HCT116 (cell line): ENCODE results near the gene RNF150. TPM values are rescaled to one million over a fixed set of nuclear protein-coding genes. Genes with fewer than 3 reads are reported as not detected.

Experiments used
- ATAC-seq: fragments of 200-7000 bp; cut with Tn5 transposase; 2 replicates; pipeline ENCODE4 v1.9.1; 2020; ENCODE audit warnings: mild to moderate bottlenecking, moderate library complexity
- BruUV-seq: library from RNA; stranded (reverse); fragments of 400-500 nt; replicated peaks from 2 replicates; lab custom pipeline; 2021; lab: Mats Ljungman, UMichigan
- CTCF ChIA-PET: fragments of 300-600 bp; sonication (Branson Sonifier 250); formaldehyde crosslinking; loops from one replicate; lab custom pipeline; 2021; ENCODE audit warnings: antibody characterized with exemption; lab: Charles Lee
- POLR2A ChIA-PET: fragments of 300-600, 350-600 bp; sonication (Branson Sonifier 250); formaldehyde crosslinking; loops from one replicate; lab custom pipeline; 2021; ENCODE audit warnings: antibody characterized with exemption; lab: Charles Lee
- RAD21 ChIA-PET, 2 experiments: fragments of 300-600 bp; sonication (Branson Sonifier 250); formaldehyde crosslinking; loops; one replicate each; lab custom pipeline; 2023; ENCODE audit warnings: low total read pairs in 2 of 2; ENCODE audit not compliant: uncharacterized antibody in 2 of 2, unreplicated experiment in 2 of 2, low non-redundant PET in 1 of 2; lab: Charles Lee
- DNase-seq: peaks from one replicate; pipeline ENCODE4 v3.0.0-alpha.2; 2010; ENCODE audit warnings: low read depth, low spot score
- H2AFZ ChIP-seq: fragments of 200-600 bp; shearing (Covaris generic), sonication (generic); 2 replicates; pipeline ENCODE4 v1.6.1; 2017; ENCODE audit warnings: low read depth, mixed run types, mixed read lengths, antibody characterized with exemption, low read length; ENCODE audit not compliant: poor library complexity, severe bottlenecking
- H3K27ac ChIP-seq: 2 replicates; pipeline ENCODE4 v1.5.1; 2012; ENCODE audit warnings: low read depth, low read length
- H3K27me3 ChIP-seq: fragments of 200-600 bp; sonication (generic); 2 replicates; pipeline ENCODE4 v1.6.1; 2016; ENCODE audit warnings: mixed run types, low read length, mixed read lengths; ENCODE audit not compliant: insufficient read depth
- H3K36me3 ChIP-seq, 2 experiments: fragments of 200-500 bp in 1 of 2; fragments of 200-600 bp in 1 of 2; sonication (Bioruptor generic) in 1 of 2; sonication (generic) in 1 of 2; 2 replicates each; pipeline versions ENCODE4 v1.5.1 to v1.6.1; 2014 to 2016; ENCODE audit warnings: low read length in 2 of 2, inconsistent platforms in 1 of 2, mixed read lengths in 1 of 2, mixed run types in 1 of 2; ENCODE audit not compliant: insufficient read depth in 2 of 2, control insufficient read depth in 1 of 2
- H3K4me1 ChIP-seq, 2 experiments: fragments of 200-600 bp in 1 of 2; sonication (generic) in 1 of 2; 2 replicates each; pipeline versions ENCODE4 v1.5.1 to v1.6.1; 2012 to 2017; ENCODE audit warnings: low read length in 2 of 2, inconsistent platforms in 1 of 2, mild to moderate bottlenecking in 1 of 2, mixed read lengths in 1 of 2, mixed run types in 1 of 2, moderate library complexity in 1 of 2; ENCODE audit not compliant: insufficient read depth in 2 of 2, control insufficient read depth in 1 of 2
- H3K4me2 ChIP-seq: fragments of 200-600 bp; sonication (generic); 2 replicates; pipeline ENCODE4 v1.6.1; 2017; ENCODE audit warnings: mixed run types, low read length, mixed read lengths
- H3K4me3 ChIP-seq, 2 experiments: fragments of 200-600 bp in 1 of 2; sonication (generic) in 1 of 2; replicated peaks in 1 of 2; 2 replicates each; pipeline ENCODE4 v1.5.1; 2011 to 2016; ENCODE audit warnings: low read length in 2 of 2, control low read depth in 1 of 2, low read depth in 1 of 2, mild to moderate bottlenecking in 1 of 2, mixed read lengths in 1 of 2, mixed run types in 1 of 2
- H3K79me2 ChIP-seq: fragments of 200-600 bp; sonication (generic); 2 replicates; pipeline ENCODE4 v1.6.1; 2017; ENCODE audit warnings: mild to moderate bottlenecking, mixed run types, low read length, moderate library complexity, mixed read lengths; ENCODE audit not compliant: insufficient read depth
- H3K9ac ChIP-seq: fragments of 200-600 bp; sonication (generic); 2 replicates; pipeline ENCODE4 v1.6.1; 2016; ENCODE audit warnings: low read length, mixed read lengths
- H3K9me2 ChIP-seq: fragments of 200-600 bp; sonication (generic), shearing (Covaris generic); 2 replicates; pipeline ENCODE4 v1.6.1; 2017; ENCODE audit warnings: mixed run types, mild to moderate bottlenecking, moderate library complexity; ENCODE audit not compliant: insufficient read depth
- H3K9me3 ChIP-seq, 2 experiments: fragments of 200-500 bp in 1 of 2; fragments of 200-600 bp in 1 of 2; sonication (Bioruptor generic) in 1 of 2; sonication (generic) in 1 of 2; 2 replicates each; pipeline ENCODE4 v1.6.1; 2014 to 2017; ENCODE audit warnings: low read length in 2 of 2, mixed read lengths in 2 of 2, inconsistent platforms in 1 of 2, low read depth in 1 of 2, mild to moderate bottlenecking in 1 of 2, mixed run types in 1 of 2, moderate library complexity in 1 of 2; ENCODE audit not compliant: control insufficient read depth in 1 of 2, insufficient read depth in 1 of 2
- H4K20me1 ChIP-seq: fragments of 200-600 bp; sonication (generic), shearing (Covaris generic); 2 replicates; pipeline ENCODE4 v1.6.1; 2017; ENCODE audit warnings: mixed run types, mild to moderate bottlenecking, moderate library complexity; ENCODE audit not compliant: insufficient read depth
- CBX3 ChIP-seq: IDR thresholded peaks from 2 replicates; pipeline ENCODE4 v1.6.1; 2012; ENCODE audit warnings: low read depth
- EGR1 ChIP-seq: IDR thresholded peaks from 2 replicates; pipeline ENCODE4 v1.6.1; 2012; ENCODE audit warnings: low read depth
- EZH2phosphoT487 ChIP-seq: fragments of 200-600 bp; IDR thresholded peaks from 2 replicates; pipeline ENCODE4 v1.6.1; 2018; ENCODE audit warnings: antibody characterized with exemption, borderline replicate concordance
- POLR2A ChIP-seq: IDR thresholded peaks from 2 replicates; pipeline ENCODE4 v1.7.0; 2011; ENCODE audit warnings: borderline replicate concordance; ENCODE audit not compliant: insufficient read depth, insufficient read length; ENCODE audit errors: extremely low read depth
- RAD21 ChIP-seq: IDR thresholded peaks from 2 replicates; pipeline ENCODE4 v1.6.1; 2012; ENCODE audit warnings: low read depth, mild to moderate bottlenecking
- ZFX ChIP-seq: fragments of 450-650 bp; IDR thresholded peaks from 2 replicates; pipeline ENCODE4 v1.6.1; 2017
- ZNF274 ChIP-seq: fragments of 200-500 bp; sonication (Bioruptor generic); IDR thresholded peaks from 2 replicates; pipeline ENCODE4 v1.6.1; 2014; ENCODE audit warnings: mild to moderate bottlenecking, low read depth, low read length, inconsistent platforms
- intact Hi-C: fragments of 100-400 bp; cut with micrococcal nuclease; formaldehyde crosslinking; loops from 2 replicates; pipeline ENCODE4 v1.10.0; 2022
- total RNA-seq: library from RNA; stranded (reverse); gene quantifications from one replicate; pipeline ENCODE4 v1.2.1, GENCODE V29; 2021; ENCODE audit not compliant: unreplicated experiment
- TF ChIP-seq, protein P1 (sequence below), 3 experiments: fragments of 200-600 bp in 1 of 3; sonication (generic) in 1 of 3; IDR thresholded peaks in 2 of 3; conservative IDR thresholded peaks in 1 of 3; 2 replicates each; pipeline ENCODE4 v1.5.1; 2012 to 2017; ENCODE audit warnings: low read depth in 2 of 3, low read length in 2 of 3, antibody characterized with exemption in 1 of 3, borderline replicate concordance in 1 of 3, control low read depth in 1 of 3, mild to moderate bottlenecking in 1 of 3, mixed read lengths in 1 of 3, mixed run types in 1 of 3, moderate library complexity in 1 of 3; ENCODE audit not compliant: insufficient read depth in 1 of 3
- TF ChIP-seq, protein P2 (sequence below): IDR thresholded peaks from 2 replicates; pipeline ENCODE4 v1.6.1; 2012
- TF ChIP-seq, protein P3 (sequence below): IDR thresholded peaks from 2 replicates; pipeline ENCODE4 v1.6.1; 2012; ENCODE audit warnings: low read depth

Gene RNF150
- total RNA-seq, 1 experiment from 2014 or later, result 0.07 TPM

DNA sequence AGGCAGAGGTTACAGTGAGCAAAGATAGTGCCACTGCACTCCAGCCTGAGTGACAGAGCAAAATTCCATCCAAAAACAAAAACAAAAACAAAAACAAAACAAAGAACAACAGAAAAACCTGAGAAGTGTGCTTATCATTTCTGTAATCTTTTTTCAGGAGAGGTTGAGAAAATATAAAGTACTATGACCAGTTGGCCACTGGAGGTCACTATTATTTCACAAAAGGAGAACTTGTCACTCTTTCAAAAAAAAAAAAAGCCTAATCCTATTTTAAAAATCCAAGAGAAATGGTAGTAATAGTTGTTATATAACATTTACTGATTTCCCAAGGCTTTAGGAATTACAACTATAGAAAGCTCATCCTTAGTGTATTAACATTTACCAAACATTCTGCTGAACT, 24.9 kb upstream of the RNF150 start:
- intact Hi-C loops, result loop anchor here (2.0 to 10.0 kb wide), 4 partner anchors 297 to 1927 kb away; partner anchors contain the start of gene INPP4B
- H3K9me3 ChIP-seq, result no peaks in the 10 kb centered on the region
- no peaks in the 10 kb centered on the region for H3K4me1 ChIP-seq
- no peaks in the 10 kb centered on the region for H3K36me3 ChIP-seq
- H3K27me3 ChIP-seq, result no peaks in the 10 kb centered on the region
- DNase-seq, result peak; percentile 33
- H3K9me2 ChIP-seq, result no peaks in the 10 kb centered on the region
- no TSS peak for BruUV-seq
- ChIA-PET RAD21 (no interaction called here), POLR2A (no interaction called here), CTCF (interaction anchor here (1.0 kb wide), 1 partner anchor 1692 kb away, joined by 3 read pairs; no protein-coding TSS in a partner anchor)
- H3K4me3 ChIP-seq, result no peak overlapping the region
- no peak overlapping the region for H2AFZ ChIP-seq
- TF ChIP-seq RAD21 (peak; percentile 71), ZFX (no peak), CBX3 (no peak)
- TF ChIP-seq, protein P1, sequence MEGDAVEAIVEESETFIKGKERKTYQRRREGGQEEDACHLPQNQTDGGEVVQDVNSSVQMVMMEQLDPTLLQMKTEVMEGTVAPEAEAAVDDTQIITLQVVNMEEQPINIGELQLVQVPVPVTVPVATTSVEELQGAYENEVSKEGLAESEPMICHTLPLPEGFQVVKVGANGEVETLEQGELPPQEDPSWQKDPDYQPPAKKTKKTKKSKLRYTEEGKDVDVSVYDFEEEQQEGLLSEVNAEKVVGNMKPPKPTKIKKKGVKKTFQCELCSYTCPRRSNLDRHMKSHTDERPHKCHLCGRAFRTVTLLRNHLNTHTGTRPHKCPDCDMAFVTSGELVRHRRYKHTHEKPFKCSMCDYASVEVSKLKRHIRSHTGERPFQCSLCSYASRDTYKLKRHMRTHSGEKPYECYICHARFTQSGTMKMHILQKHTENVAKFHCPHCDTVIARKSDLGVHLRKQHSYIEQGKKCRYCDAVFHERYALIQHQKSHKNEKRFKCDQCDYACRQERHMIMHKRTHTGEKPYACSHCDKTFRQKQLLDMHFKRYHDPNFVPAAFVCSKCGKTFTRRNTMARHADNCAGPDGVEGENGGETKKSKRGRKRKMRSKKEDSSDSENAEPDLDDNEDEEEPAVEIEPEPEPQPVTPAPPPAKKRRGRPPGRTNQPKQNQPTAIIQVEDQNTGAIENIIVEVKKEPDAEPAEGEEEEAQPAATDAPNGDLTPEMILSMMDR (IDR thresholded peaks at IDR 0.05 in 2 of 3, conservative IDR thresholded peaks at IDR 0.05 in 1 of 3; ENCODE audit: borderline replicate concordance in 1 of 3, insufficient read depth in 1 of 3, low read depth in 2 of 3, low read length in 2 of 3), result peak; percentile 23 to 67 (median 43); a peak in 4 of 6 replicates
- TF ChIP-seq, protein P2, sequence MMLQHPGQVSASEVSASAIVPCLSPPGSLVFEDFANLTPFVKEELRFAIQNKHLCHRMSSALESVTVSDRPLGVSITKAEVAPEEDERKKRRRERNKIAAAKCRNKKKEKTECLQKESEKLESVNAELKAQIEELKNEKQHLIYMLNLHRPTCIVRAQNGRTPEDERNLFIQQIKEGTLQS, result no peak
- no peaks in the 10 kb centered on the region for H4K20me1 ChIP-seq
- no peak overlapping the region for H3K4me2 ChIP-seq
- no peaks in the 10 kb centered on the region for H3K79me2 ChIP-seq
- no peak for ATAC-seq
- no peak overlapping the region for H3K27ac ChIP-seq
- H3K9ac ChIP-seq, result no peak overlapping the region

DNA sequence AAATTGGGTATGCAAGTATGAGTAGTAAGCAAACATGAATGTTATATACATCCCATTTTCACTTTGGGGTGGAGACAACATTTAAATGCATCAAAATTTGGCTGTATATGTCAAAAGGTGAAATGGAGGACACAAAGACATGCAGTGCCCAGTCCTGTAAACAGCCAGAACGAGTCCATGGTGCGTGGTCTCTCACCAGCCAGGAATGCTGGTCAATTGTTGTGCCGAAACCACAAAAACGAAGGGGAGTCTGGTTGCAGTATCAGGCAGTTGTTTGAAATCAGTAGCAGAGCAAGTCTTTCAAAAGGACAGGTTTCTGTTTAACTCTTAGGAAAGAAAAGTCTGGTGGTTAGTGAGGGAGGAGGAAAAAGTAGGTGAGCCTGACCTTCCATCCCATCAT, 22.3 kb upstream of the RNF150 start:
- no peak overlapping the region for H3K4me3 ChIP-seq
- no peaks in the 10 kb centered on the region for H3K27me3 ChIP-seq
- H3K4me2 ChIP-seq, result no peak overlapping the region
- POLR2A ChIA-PET, result interaction anchor here (0.6 kb wide), 1 partner anchor 126 kb away, joined by 4 read pairs; no protein-coding TSS in a partner anchor
- H2AFZ ChIP-seq, result no peak overlapping the region
- H3K9ac ChIP-seq, result no peak overlapping the region
- DNase-seq, result no peak
- H4K20me1 ChIP-seq, result no peaks in the 10 kb centered on the region
- CTCF ChIA-PET, result interaction anchor here (1.6 kb wide), 1 partner anchor 269 kb away, joined by 6 read pairs; no protein-coding TSS in a partner anchor
- H3K27ac ChIP-seq, result no peak overlapping the region
- no peaks in the 10 kb centered on the region for H3K9me3 ChIP-seq
- H3K79me2 ChIP-seq, result no peaks in the 10 kb centered on the region
- intact Hi-C loops, result loop anchor here (5.0 to 10.0 kb wide), 3 partner anchors 1692 to 1929 kb away; partner anchors contain the start of gene INPP4B
- RAD21 ChIA-PET, result no interaction called here
- no peaks in the 10 kb centered on the region for H3K9me2 ChIP-seq
- H3K4me1 ChIP-seq, result no peaks in the 10 kb centered on the region
- no peaks in the 10 kb centered on the region for H3K36me3 ChIP-seq
- no TSS peak for BruUV-seq
- no peak for ATAC-seq
- TF ChIP-seq, protein P1 (IDR thresholded peaks at IDR 0.05 in 2 of 3, conservative IDR thresholded peaks at IDR 0.05 in 1 of 3; ENCODE audit: borderline replicate concordance in 1 of 3, insufficient read depth in 1 of 3, low read depth in 2 of 3, low read length in 2 of 3), result no peak
- no peak for TF ChIP-seq POLR2A
- TF ChIP-seq EZH2phosphoT487, result no peak
- TF ChIP-seq ZNF274, result no peak
- TF ChIP-seq, protein P3, sequence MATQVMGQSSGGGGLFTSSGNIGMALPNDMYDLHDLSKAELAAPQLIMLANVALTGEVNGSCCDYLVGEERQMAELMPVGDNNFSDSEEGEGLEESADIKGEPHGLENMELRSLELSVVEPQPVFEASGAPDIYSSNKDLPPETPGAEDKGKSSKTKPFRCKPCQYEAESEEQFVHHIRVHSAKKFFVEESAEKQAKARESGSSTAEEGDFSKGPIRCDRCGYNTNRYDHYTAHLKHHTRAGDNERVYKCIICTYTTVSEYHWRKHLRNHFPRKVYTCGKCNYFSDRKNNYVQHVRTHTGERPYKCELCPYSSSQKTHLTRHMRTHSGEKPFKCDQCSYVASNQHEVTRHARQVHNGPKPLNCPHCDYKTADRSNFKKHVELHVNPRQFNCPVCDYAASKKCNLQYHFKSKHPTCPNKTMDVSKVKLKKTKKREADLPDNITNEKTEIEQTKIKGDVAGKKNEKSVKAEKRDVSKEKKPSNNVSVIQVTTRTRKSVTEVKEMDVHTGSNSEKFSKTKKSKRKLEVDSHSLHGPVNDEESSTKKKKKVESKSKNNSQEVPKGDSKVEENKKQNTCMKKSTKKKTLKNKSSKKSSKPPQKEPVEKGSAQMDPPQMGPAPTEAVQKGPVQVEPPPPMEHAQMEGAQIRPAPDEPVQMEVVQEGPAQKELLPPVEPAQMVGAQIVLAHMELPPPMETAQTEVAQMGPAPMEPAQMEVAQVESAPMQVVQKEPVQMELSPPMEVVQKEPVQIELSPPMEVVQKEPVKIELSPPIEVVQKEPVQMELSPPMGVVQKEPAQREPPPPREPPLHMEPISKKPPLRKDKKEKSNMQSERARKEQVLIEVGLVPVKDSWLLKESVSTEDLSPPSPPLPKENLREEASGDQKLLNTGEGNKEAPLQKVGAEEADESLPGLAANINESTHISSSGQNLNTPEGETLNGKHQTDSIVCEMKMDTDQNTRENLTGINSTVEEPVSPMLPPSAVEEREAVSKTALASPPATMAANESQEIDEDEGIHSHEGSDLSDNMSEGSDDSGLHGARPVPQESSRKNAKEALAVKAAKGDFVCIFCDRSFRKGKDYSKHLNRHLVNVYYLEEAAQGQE, result no peak
- TF ChIP-seq, protein P2, result no peak
- TF ChIP-seq EGR1, result no peak
